ENCODE results near the gene AUTS2. TPM values are rescaled to one million over a fixed set of nuclear protein-coding genes. Genes with fewer than 3 reads are reported as not detected.

The AUTS2 gene
- polyA plus RNA-seq, 1 donor (not counting 4 experiments of a cell fraction or from before 2014, with no cell fraction given), result 4.7 TPM

DNA sequence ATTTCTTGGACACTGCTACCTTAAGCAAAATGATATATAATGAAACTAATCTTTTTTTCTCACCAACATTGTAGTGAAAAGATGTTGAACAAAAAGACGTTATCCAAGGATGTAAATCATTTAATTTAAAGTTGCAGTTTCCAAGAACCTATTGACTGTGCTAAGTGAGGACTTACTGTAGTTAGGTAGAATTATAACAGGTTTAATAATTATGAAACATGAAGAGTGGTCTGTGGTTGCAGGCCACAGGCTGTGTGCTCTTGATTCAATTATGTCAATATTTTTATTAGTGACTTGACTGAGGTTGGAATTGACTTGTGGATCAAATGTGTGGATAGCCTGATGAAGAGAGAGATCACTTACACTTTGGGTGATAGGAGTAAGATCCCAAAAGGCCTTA is 478.1 kb downstream of the AUTS2 start:
- no peak for TF ChIP-seq CTCF (optimal IDR thresholded peaks at IDR 0.05 in 1 of 3, IDR thresholded peaks at IDR 0.05 in 1 of 3, conservative IDR thresholded peaks at IDR 0.05 in 1 of 3; ENCODE audit: extremely low read depth in 1 of 3, insufficient read depth in 2 of 3, low read length in 3 of 3)
- no peak for TF ChIP-seq EZH2 (IDR thresholded peaks at IDR 0.05; ENCODE audit: low read length)
- Histone ChIP-seq H3K4me1 (ENCODE audit: control insufficient read depth, extremely low read depth, insufficient read depth, low read length) (no peaks in the 10 kb centered on the region), H3K79me2 (ENCODE audit: control insufficient read depth, insufficient read depth, low read length) (no peaks in the 10 kb centered on the region), H4K20me1 (ENCODE audit: control insufficient read depth, extremely low read depth, insufficient read depth, low read length) (no peaks in the 10 kb centered on the region), H3K4me2 (ENCODE audit: control insufficient read depth, extremely low read depth, insufficient read depth, low read depth, low read length) (no peak overlapping the region), H2AFZ (ENCODE audit: control insufficient read depth, low read length) (no peak overlapping the region), H3K27ac (ENCODE audit: control insufficient read depth, insufficient read depth, low read length) (no peak overlapping the region), H3K9me3 (ENCODE audit: control insufficient read depth, low read depth, low read length) (no peaks in the 10 kb centered on the region), H3K9ac (ENCODE audit: control insufficient read depth, extremely low read depth, insufficient read depth, low read length) (no peak overlapping the region), H3K27me3 (ENCODE audit: control insufficient read depth, extremely low read depth, insufficient read depth, low read length) (no peaks in the 10 kb centered on the region), H3K36me3 (ENCODE audit: control insufficient read depth in 2 of 2, extremely low read depth in 1 of 2, insufficient read depth in 2 of 2, low read length in 2 of 2) (no peaks in the 10 kb centered on the region), H3K4me3 (ENCODE audit: control insufficient read depth in 2 of 3, extremely low read depth in 1 of 3, insufficient read depth in 2 of 3, low read depth in 1 of 3, low read length in 3 of 3) (no peak overlapping the region), H3K9me1 (ENCODE audit: control insufficient read depth, extremely low read depth, insufficient read depth, low read length) (no peaks in the 10 kb centered on the region)
- FAIRE-seq, result no peak
- dilution Hi-C loops (cut with MboI; ENCODE audit: extremely low pct_ligation_motif_present, low sequenced_read_pairs), result no loop called here
- no peak for DNase-seq (ENCODE audit: low read depth, low spot score)

GRCh38 chr7:70082099-70082611 is 483.9 kb downstream of the AUTS2 start:
- FAIRE-seq (no peak), DNase-seq (ENCODE audit: low read depth, low spot score) (no peak)
- Histone ChIP-seq H3K36me3 (ENCODE audit: control insufficient read depth in 2 of 2, extremely low read depth in 1 of 2, insufficient read depth in 2 of 2, low read length in 2 of 2) (no peaks in the 10 kb centered on the region), H3K4me2 (ENCODE audit: control insufficient read depth, extremely low read depth, insufficient read depth, low read depth, low read length) (no peak overlapping the region), H4K20me1 (ENCODE audit: control insufficient read depth, extremely low read depth, insufficient read depth, low read length) (no peaks in the 10 kb centered on the region), H3K79me2 (ENCODE audit: control insufficient read depth, insufficient read depth, low read length) (no peaks in the 10 kb centered on the region), H2AFZ (ENCODE audit: control insufficient read depth, low read length) (no peak overlapping the region), H3K4me1 (ENCODE audit: control insufficient read depth, extremely low read depth, insufficient read depth, low read length) (no peaks in the 10 kb centered on the region), H3K27ac (ENCODE audit: control insufficient read depth, insufficient read depth, low read length) (no peak overlapping the region), H3K9me1 (ENCODE audit: control insufficient read depth, extremely low read depth, insufficient read depth, low read length) (no peaks in the 10 kb centered on the region), H3K4me3 (ENCODE audit: control insufficient read depth in 2 of 3, extremely low read depth in 1 of 3, insufficient read depth in 2 of 3, low read depth in 1 of 3, low read length in 3 of 3) (no peak overlapping the region), H3K27me3 (ENCODE audit: control insufficient read depth, extremely low read depth, insufficient read depth, low read length) (no peaks in the 10 kb centered on the region), H3K9me3 (ENCODE audit: control insufficient read depth, low read depth, low read length) (no peaks in the 10 kb centered on the region), H3K9ac (ENCODE audit: control insufficient read depth, extremely low read depth, insufficient read depth, low read length) (no peak overlapping the region)
- no peak for TF ChIP-seq CTCF (optimal IDR thresholded peaks at IDR 0.05 in 1 of 3, IDR thresholded peaks at IDR 0.05 in 1 of 3, conservative IDR thresholded peaks at IDR 0.05 in 1 of 3; ENCODE audit: extremely low read depth in 1 of 3, insufficient read depth in 2 of 3, low read length in 3 of 3)
- TF ChIP-seq EZH2 (IDR thresholded peaks at IDR 0.05; ENCODE audit: low read length), result no peak
- dilution Hi-C loops (cut with MboI; ENCODE audit: extremely low pct_ligation_motif_present, low sequenced_read_pairs), result no loop called here
